ENCODE measurements around the gene ASRGL1.

- no peak for TF ChIP-seq TCF4 (CRISPR knock-in tag; IDR thresholded peaks at IDR 0.05; ENCODE audit: borderline replicate concordance)
- TF ChIP-seq ESRRG (CRISPR knock-in tag; IDR thresholded peaks at IDR 0.05), result no peak
- no peak for TF ChIP-seq ZNF70 (CRISPR knock-in tag; IDR thresholded peaks at IDR 0.05)
- TF ChIP-seq, protein P1, sequence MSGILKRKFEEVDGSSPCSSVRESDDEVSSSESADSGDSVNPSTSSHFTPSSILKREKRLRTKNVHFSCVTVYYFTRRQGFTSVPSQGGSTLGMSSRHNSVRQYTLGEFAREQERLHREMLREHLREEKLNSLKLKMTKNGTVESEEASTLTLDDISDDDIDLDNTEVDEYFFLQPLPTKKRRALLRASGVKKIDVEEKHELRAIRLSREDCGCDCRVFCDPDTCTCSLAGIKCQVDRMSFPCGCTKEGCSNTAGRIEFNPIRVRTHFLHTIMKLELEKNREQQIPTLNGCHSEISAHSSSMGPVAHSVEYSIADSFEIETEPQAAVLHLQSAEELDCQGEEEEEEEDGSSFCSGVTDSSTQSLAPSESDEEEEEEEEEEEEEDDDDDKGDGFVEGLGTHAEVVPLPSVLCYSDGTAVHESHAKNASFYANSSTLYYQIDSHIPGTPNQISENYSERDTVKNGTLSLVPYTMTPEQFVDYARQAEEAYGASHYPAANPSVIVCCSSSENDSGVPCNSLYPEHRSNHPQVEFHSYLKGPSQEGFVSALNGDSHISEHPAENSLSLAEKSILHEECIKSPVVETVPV (CRISPR knock-in tag; IDR thresholded peaks at IDR 0.05), result no peak
- no peak for TF ChIP-seq ZFP30 (CRISPR knock-in tag; IDR thresholded peaks at IDR 0.05)
Observed at GRCh38 chr11:62306227-62306626, 31.0 kb upstream of the ASRGL1 start.

Data from SK-N-SH treated with all-trans-retinoic acid at 6 μM for 48 hours (cell line).